ENCODE measurements around the gene ERGIC1.

Gene ERGIC1

DNA sequence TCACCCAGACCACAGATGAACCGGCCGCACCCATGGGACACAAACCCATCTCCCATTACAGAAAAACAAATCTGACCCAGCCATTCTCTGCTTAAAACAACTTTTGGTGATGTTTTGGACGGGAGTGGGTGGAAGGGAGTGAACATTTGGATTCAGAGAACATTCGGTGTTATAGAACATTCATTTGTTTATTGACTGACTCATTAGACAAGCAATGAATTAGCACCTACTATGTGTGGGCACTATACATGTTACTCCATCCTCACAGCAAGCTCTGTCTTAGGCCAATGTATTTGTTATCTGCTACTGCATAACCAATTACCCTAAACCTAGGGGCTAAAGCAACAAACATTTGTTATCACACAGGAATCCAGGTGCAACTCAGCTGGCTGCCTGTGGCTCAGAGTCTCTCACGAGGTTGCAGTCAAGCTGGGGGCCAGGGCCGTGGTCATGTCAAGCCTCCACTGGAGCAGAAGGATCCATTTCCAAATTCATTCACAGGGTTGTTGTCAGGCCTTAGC, 5.1 kb upstream of the ERGIC1 start:
- DNase-seq (ENCODE audit: low read depth in 2 of 2), result no peak

DNA sequence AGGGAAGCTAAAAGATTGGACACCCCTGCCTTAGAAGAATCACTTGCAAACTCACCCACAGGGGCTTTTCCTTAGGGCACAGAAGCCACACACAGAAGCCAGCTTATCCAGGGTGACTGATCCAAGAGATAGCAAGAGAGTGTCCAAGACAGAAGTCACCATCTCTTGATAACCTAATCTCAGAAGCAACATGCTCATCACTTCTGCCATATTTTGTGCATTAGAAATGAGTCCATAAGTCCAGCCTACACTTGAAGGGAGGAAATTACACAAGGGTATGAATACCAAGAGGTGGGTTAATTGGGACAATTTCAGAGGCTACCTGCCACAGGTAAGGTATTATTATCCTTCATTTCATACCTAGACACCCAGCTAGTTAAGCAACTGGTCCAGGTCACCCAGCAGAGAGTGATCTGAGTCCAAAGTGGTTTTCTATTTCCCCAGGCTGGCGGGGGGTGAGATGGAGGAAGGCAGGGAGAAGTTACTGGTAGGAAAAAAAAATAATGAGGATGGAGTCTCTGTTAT, 3.7 kb upstream of the ERGIC1 start:
- no peak for DNase-seq (ENCODE audit: low read depth in 2 of 2)

DNA sequence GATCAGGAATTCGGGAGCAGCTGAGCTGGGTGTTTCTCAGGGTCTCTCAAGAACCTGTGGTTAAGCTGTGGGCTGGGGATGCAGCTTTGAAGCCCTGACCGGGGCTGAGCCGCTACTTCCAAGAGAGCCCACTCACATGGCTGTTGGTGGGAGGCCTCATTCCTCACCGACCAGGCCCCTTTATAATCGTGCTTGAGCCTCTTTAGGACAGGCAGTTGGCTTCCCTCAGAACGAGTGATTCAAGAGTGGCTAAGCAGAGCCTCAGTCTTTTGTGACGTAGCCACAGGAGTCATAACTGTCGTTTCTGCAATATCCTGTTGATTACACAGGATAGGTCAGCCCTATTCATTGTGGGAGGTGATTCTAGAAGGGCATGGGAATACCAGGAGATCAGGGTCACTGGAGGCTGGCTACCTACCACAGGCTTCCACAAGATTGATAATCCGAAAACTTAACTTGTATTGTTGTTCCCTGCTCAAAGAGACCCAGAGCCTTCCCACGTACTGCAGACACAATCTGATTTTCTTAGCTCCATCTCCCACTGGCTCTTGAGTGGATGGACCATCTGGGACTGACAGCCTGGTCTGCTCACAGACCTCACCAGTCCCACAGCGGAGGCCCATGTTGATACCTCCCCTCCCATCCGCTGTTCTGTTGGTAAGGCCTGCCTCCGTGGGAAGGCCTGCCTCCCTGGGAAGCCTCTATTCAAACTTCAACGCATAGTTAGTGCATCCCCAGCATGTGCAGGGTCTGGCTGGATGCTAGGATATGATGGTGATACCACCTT, 3.0 kb upstream of the ERGIC1 start:
- DNase-seq (ENCODE audit: low read depth in 2 of 2), result peak; percentile 32 to 37

DNA sequence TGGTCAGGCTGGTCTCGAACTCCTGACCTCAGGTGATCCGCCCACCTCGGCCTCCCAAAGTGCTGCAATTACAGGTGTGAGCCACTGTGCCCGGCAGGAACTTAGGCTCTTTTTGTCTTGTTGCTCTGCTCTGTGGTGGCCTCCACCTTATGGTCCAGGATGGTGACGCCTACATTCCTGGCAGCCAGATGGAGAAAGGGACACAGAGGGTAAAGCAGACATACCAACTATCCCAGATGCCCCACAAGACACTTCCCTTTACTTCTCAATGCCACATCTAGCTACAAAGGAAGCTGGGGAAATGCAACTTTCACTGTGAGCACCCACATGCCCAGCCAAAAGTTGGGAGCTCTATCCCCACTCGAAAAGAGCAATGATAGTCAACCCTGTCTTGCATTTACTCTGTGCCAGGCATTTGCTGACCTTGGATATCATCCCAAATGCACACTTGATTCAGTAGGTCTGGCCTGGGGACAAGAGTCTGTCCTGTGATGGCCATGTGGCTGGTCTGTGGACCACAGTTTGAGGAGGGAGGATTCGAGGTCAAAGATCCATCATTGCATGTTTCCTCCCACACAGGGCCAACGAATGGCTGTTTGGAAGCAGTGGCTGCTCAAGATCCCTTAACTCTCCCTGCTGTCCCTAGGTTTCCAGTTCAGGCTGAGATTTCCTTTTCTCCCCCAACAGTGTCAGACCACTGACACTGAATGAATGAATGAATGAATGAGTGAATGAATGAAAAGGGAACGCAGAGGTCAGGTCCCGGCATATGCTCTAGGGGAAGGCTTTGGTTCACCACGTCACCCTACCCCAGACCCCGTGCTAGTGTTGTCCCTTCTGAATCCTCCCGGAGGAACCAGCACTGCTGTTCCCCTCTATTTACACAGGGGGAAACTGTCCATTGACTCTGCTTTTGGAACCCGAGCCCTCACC, 1.4 kb upstream of the ERGIC1 start:
- DNase-seq (ENCODE audit: low read depth in 2 of 2), result no peak

DNA sequence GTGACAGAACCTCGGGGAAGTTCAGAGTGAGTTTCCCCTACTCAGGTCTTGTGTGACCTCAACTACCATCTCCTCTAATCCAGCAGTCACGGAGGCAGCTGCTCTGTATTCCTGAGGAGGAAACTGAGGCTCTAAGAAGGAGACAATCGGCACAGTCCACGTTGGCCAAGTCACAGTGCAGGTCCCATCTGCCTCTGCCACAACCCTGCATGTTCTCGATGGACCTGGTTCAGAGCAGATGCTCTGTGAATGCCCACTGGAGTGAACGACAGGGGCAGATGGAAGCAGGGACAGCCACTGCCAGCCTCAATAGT, 722 bp upstream of the ERGIC1 start:
- no peak for DNase-seq (ENCODE audit: low read depth in 2 of 2)

DNA sequence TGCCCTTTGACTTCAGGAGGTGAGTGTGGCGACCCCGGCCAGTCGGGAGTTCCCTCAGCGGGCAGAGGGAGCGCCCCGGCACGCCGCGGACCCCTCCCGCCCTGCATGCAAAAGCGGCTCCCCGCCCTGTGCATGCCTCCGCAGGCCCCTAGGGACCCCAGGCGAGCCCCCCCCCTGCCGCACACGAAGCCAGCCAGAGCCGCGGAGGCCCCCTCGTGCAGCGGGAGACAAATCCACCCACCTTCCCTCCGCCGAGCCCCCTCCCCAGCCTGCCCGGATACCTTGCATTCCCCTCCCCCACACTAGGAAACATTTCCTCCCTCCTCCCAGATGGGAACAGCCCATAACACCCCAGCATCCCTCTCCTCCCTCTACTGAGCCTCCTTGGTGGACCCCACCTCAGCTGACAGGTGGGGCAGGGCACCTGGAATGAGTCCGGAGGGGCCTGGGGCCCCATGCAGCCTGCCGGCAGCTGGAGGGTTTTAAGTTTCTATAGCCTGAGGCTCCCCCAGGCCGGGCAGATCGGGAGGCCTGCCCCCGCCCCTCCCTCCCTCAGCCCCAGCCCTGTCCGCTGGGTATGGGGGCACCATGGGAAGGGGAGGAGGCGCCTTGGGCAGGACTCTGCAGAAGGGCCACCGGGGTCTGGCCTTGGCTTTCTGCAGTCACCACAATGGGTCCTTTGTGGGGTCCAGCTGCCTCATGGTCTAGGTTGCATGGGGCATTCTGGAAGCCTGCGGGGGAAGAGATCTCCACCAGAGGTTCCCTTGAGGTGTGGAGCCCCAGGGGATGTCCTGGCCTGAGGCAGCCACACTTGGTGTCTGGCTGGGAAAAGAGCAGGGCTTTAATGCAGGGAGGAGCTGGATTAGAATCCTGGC, 601 bp downstream of the ERGIC1 start:
- no peak for DNase-seq (ENCODE audit: low read depth in 2 of 2)

DNA sequence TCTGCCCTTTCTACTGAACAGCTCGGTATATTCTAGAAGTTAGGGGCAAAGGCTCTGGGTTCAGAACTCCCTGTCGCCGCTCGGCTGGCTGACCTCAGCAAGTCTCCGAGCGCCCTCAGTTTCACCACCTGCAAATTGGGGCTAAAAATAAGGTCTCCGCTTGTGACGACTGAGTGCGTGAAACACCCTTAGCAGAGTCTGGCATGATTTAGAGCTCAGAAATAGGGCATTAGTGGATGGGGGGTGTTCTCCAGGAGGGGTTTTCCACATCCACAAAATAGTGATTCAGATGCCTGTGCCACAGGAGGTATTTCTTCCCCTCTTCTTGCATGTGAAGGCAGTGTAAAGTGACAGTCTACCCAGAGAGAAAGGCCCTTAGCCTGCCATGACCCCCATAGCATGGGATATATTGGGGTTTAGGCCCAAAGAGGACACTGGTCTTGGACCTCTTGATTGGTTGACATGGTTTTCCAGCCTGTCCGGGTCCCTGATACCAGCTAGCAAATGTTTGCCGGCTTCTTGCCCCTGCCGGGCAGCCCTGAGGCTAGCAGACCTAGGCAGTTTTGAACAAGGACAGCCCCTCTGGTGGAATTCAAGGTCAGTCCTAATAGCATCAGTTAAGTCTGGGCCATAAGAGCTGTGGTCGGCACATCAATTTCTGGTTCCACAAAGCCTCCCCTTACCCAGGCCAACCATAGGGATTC, 1.4 kb downstream of the ERGIC1 start:
- no peak for DNase-seq (ENCODE audit: low read depth in 2 of 2)

DNA sequence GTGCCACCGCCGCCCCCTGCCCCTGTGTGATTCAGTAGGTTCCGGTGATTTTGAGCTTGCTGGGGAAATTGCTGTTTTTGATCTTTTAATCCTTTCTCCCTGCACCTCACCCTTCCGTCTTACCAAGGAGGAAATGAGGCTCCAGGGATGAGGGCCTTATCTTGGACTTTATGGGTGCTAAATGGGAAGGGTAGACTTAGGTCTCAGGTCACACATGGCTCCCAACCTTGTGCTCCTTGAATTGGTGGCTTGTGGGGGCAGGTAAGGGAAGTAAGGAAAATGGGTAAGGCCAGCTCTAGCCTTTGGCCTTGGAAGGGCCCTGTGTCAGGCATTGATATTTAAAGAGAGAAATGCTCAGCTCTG, 1.9 kb downstream of the ERGIC1 start:
- no peak for DNase-seq (ENCODE audit: low read depth in 2 of 2)

DNA sequence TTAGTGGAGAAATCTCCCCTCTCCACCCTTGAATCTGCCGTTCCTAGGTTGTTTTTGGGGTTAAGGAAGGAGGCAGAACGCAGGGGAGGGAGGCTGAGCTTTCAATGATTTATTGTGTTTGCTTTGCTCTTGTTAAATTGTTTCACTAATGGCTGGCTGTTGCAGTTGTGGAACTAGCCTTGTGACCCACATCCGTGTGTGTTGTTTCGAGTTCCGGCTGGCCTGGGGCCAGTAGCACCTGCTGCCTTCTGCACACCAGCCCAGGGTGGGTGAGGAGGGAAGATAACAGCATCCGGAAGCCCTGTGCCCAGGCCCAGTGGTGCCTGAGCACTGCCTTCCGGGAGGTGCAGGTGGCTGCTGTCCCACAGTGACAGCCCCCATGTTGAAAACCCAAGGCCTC, 3.6 kb downstream of the ERGIC1 start:
- DNase-seq (ENCODE audit: low read depth in 2 of 2), result no peak

DNA sequence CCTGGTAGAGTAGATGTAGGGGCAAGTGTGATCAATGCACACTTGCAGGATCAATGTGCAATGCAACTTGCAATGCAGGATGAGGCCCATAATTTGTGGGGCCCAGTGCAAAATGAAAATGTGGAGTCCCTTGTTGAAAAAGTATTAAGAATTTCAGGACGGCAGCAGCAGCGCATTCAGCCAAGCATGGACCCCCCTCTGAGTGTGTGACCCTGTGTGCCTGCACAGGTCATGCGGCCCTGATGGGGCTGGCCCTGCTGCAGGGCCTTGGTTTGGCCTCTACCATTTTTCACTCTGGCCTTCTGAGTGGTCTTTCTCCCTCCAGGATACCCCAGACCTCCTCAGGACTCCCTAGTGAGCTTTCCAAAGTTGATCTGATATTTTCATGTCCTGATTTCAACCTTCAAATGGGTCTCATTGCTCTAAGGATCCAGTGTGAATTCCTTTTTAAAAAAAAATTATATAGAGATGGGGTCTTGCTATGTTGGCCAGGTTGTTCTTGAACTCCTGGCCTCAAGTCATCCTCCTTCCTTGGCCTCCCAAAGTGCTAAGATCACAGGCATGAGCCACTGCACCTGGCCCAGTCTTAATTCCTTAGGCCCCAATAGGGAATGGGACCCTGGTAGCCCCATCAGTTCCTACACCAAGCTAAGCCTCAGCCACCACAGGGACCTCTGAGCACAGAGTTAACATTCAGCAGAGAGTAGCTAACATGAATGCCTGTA, 4.3 kb downstream of the ERGIC1 start:
- DNase-seq (ENCODE audit: low read depth in 2 of 2), result no peak

DNA sequence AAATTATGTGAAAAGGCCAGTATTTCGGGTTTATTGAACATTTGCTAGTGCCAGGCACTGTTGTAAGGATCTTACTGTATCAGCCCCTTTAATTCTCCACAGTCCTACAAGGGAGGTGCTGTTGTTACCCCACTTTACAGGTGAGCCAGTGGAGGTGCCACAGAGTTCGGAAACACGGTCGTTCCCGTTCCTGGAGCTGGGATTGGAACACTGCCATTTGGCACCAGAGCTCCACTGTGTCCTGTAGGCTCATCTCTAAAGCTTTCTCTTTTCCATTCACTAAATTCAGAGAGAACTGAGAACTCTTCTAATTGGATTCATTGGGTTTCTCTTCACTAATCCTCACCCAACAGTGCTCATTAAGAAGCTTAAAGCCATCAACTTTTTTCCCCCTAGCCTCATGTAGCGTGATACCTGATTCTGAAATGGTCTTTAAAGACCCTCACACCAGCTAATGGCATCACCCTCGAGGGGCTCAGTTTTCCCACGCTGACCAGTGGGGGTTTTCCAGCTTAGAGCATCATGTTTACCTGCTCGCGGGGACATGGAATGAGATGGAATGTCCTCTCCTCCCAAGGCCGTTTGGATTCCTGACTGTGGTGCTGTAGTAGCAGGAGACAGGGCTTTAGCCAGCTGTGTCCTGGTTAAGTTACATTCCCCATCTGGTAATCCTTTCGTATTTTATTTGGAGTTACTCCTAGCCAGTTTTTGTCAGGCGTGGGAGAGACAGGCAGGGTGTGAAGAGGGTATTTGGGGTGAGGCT, 5.8 kb downstream of the ERGIC1 start:
- DNase-seq (ENCODE audit: low read depth in 2 of 2), result no peak

DNA sequence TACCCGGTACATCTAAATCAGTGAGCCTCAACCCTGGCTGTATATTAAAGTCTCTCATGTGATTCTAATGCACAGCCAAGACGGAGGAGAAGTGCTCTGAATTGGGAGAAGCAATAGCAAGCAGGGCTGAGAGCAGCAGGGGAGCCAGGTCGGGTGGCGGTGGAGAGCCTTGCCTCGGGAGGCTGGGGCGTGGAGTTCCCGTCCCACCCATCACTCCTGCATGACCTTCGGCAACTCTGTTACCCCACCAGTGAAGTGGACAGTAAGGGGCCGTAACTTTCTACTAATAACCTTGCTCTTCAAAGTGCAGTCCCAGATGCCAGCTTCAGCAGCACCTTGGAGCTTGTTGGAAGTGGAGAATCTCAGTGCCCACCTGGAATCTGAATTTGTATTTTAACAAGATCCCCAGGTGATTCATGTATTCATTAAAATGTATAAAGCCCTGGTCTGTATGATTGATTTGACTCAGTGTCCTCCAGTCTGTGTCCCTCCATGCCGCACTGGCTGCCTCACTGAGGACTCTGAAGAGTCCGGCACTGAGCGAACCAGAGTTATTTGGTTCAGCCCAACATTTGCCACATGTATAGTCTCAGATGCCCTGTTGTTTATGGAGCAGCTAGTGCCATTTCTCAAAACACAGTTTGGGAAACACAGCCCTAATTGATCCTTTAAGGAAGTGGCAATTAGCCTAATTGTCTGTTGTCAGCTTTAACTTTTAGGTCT, 6.5 kb downstream of the ERGIC1 start:
- no peak for DNase-seq (ENCODE audit: low read depth in 2 of 2)

DNA sequence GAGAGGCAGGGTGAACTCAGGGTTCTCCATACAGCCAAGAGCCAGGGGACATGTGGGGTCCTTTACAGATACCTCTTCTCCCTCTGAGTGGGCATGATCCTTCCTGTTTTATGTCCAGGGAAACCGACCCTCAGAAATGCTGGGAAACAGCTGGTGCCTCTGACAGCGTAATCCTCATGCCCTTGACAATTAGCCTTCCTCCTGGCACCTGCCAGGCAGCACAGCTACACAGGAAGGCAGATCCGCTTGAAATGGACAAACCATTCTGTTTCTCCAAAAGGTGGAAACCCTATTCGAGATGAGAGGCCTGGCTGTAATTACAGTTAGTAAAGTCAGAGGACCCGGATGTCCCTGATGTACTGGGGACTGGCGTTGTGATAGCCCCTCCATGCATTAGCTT, 7.2 kb downstream of the ERGIC1 start:
- no peak for DNase-seq (ENCODE audit: low read depth in 2 of 2)

DNA sequence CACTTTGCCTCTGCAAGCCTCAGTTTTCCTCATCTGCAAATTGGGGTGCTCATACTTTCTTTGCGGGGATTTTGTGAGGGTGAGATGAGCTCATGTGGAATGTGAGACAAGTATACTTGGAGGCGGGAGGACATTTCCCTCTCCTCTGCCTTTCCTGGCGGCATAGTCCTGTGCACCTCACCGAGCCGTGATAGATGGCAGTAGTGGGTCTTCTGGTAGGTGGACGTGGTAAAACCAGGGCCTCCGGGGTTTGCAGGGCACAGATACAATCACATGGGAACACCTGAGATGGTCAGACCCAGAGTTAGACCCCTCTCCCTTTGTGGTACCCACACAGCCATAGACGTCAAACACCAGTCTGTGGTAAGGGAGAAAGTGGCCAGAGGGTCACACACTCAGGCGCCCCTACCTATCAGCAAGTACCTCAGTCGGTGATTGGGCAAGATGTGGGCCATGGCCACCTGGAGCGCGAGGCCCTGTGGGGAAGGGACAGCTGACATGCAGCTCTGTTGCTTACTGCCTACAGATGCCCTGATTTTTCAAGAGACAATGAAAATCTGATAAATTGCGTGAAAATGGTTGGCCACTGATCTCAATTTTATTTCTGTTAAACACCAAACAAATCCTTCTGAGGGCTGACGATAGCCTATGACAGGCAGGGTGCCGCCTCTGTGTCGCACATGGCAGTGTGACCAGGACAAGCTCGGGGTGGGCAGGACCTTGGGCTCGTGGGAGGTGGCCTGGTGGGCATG, 9.9 kb downstream of the ERGIC1 start:
- no peak for DNase-seq (ENCODE audit: low read depth in 2 of 2)

DNA sequence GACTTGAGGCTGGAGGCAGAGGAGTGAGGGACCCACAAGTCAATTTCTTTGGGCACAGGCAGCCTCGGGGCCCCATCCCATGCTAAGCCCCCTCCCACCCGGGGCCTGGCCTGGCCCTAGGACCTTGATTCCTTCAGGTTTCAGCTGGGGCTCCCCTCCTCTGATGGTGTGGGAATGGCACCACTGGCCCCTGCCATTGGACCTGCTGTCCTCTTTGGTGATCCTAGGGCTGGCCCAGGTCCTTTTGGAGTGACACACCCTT, 10.5 kb downstream of the ERGIC1 start:
- DNase-seq (ENCODE audit: low read depth in 2 of 2), result no peak

DNA sequence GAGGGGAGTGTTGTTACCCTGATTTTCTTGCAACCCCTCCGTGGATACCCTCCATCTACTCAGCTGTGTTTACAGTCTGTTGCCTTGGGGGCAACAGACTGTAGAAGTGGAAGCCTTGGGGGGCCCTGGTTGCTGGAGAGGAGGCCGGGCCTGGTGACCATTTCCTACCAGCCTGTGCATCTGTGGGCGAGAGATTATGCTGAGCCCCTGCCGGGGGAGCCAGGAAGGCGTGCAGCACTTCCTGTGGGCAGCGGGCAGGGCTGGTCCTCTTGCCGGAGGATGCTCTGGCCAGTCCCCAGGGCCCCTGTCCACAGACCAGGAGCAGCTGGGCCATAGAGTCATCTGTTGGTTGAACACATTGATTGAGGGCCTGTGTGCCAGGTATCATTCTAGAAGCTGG, 11.1 kb downstream of the ERGIC1 start:
- DNase-seq (ENCODE audit: low read depth in 2 of 2), result no peak

DNA sequence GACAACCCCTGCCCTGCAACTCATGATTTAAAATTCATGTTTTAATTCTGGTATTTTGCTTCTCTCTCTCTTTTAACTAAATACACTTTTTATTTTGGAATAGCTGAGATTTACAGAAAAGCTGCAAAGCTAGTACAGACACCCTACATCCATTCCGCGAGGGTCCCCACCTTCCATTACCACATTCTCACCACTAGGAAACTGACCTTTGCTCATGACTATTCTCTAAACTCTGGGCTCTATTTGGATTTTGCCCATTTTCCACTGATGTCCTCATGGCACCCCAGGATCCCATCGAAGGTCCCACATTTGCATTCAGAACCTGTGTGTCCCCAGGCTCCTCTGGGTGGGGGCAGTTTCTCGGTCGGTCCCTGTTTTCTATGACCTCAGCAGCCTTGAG, 11.5 kb downstream of the ERGIC1 start:
- no peak for DNase-seq (ENCODE audit: low read depth in 2 of 2)

DNA sequence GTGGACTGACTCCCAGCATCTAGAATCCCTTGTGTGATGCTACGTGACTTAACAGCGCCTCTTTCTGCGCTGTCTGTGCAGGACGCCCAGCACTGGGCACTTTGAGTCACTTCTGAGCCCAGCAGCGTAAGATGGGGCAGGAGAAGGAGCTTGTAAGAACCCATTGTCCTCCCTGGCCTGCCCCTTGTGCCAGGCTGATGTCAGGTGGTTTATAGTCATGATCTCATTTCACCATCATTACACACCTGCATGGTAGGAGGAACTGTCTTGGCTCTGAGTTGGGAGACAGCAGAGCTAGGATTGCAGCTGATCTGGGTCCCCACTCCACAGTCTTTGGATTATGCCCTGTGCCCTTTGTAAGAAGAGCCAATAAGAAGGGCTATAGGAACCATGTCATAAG, 12.2 kb downstream of the ERGIC1 start:
- DNase-seq (ENCODE audit: low read depth in 2 of 2), result no peak

DNA sequence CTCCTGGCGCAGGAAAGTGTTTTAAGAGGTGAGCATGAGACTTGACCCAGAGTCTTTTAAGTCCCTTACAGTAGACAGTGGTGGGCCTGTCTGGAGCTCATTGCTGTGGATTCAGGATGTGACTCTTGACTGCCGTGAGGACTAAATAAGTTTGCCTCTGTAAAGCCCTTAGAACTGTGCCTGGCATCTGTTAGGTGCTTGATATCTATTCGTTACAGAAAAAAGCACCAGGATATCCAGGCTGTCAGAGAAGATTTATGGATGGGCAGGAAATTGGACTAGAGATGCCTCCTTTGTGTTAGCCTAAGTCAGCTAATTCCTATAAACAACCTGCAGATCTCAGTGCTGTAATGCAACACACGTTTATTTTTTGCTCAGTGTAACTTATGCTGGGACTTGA, 12.6 kb downstream of the ERGIC1 start:
- DNase-seq (ENCODE audit: low read depth in 2 of 2), result no peak

Data from fibroblast of skin of left quadriceps (primary cell).